Choroid plexus epithelial cell (primary cell): ENCODE measurements around the gene RFTN1.

ENCODE experiments used
- DNase-seq: peaks from one replicate; pipeline ENCODE4 v3.0.0-alpha.2; 2010; ENCODE audit warnings: low read depth
- H3K4me3 ChIP-seq: 2 replicates; pipeline ENCODE4 v1.5.1; 2011; ENCODE audit warnings: low read depth, mild to moderate bottlenecking, control low read depth, low read length, moderate library complexity
- TF ChIP-seq, protein P1 (sequence below): conservative IDR thresholded peaks from 2 replicates; pipeline ENCODE4 v1.5.1; 2011; ENCODE audit warnings: low read depth, mild to moderate bottlenecking, control low read depth, inconsistent platforms, low read length, moderate library complexity

The RFTN1 gene

DNA sequence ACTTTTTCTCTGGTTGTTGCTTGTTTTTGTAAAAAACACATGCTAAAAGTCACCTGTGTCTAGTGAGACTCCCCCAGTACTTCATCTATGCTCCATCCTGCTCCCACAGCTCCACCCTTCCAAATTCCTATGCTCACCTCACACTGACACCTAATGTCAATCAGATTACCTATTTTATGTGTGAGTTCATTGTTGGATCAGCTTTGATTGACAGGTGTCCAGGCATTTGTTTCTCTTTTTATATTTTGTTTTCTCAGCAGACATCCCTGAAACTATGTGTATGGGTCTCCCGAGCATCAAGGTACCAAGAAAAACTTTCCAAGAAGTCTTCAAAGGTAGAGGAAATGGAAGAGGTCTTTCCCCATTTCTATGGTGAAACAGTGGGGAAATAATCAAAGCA is 13.4 kb downstream of the RFTN1 start:
- no peak for DNase-seq
- H3K4me3 ChIP-seq: no peak overlapping the region
- TF ChIP-seq, protein P1, sequence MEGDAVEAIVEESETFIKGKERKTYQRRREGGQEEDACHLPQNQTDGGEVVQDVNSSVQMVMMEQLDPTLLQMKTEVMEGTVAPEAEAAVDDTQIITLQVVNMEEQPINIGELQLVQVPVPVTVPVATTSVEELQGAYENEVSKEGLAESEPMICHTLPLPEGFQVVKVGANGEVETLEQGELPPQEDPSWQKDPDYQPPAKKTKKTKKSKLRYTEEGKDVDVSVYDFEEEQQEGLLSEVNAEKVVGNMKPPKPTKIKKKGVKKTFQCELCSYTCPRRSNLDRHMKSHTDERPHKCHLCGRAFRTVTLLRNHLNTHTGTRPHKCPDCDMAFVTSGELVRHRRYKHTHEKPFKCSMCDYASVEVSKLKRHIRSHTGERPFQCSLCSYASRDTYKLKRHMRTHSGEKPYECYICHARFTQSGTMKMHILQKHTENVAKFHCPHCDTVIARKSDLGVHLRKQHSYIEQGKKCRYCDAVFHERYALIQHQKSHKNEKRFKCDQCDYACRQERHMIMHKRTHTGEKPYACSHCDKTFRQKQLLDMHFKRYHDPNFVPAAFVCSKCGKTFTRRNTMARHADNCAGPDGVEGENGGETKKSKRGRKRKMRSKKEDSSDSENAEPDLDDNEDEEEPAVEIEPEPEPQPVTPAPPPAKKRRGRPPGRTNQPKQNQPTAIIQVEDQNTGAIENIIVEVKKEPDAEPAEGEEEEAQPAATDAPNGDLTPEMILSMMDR: no peak

DNA sequence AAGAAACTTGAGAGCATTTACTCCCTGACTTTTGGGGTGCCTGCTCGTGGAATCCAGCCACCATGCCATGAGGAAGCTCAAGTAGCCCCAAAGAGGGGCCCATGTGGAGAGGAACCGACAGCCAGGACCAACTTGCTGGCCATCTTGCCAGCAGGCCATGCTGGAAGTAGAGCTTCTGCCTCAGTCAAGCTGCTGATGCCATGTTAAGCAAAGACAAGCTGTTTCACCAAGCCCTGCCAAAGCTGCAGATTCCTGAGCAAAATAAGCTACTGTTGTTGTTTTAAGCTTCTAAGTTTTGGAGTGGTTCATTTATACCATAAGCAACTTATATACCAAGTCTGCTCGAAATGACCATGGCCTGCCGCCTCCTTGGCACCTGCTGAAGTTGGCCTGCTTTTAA is 14.1 kb downstream of the RFTN1 start:
- no peak for DNase-seq
- TF ChIP-seq, protein P1: no peak

GRCh38 chr3:16498130-16498890 is 15.2 kb downstream of the RFTN1 start:
- TF ChIP-seq, protein P1: no peak
- DNase-seq: no peak
- no peak overlapping the region for H3K4me3 ChIP-seq

More for the DNA sequence above, 14.1 kb downstream of the RFTN1 start:
- H3K4me3 ChIP-seq: no peak overlapping the region

DNA sequence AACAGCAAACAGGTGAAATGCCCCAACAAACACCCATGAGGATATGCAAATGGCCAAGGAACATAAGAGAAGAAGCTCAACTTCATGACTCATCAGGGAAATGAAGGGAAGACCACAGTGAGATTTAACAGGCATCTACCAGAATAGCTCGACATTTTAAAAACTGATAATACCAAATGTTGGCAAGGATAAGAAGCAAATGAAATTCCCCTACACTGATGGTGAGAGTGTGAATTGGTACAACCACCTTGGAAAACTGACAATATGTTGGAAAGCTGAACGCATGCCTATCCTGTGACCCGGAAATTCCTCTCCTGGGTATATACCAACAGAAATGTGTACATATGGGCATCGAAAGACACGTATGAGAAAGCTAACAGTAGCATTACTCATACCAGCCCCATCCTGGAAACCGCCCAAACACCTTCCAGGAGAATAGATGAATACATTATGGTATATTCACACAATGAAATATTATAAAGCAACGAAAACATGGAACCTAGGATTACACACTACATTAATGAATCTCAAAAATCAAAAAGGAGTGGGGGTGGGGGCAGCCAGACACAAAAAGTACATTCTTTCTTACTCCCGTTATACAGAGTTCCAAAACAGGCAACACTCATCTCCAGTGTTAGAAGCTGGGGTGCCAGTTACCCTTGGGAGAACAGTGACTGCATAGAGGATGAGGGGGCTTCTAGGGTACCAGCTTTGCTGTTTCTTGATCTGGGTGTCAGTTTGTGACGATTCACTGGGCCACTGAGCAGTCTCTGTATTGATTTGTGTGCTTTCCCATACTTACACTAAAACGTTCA is 16.9 kb downstream of the RFTN1 start:
- no peak for DNase-seq
- H3K4me3 ChIP-seq: no peak overlapping the region
- TF ChIP-seq, protein P1: no peak

- no peak overlapping the region for H3K4me3 ChIP-seq
- DNase-seq: no peak
- TF ChIP-seq, protein P1: no peak
These were observed 17.5 kb downstream of the RFTN1 start for GRCh38 chr3:16496008-16496407.

- TF ChIP-seq, protein P1: no peak
- DNase-seq: no peak
- no peak overlapping the region for H3K4me3 ChIP-seq
These were observed 18.6 kb downstream of the RFTN1 start for GRCh38 chr3:16494814-16495431.
